ENCODE measurements around the gene MLLT3.

MLLT3 gene

DNA sequence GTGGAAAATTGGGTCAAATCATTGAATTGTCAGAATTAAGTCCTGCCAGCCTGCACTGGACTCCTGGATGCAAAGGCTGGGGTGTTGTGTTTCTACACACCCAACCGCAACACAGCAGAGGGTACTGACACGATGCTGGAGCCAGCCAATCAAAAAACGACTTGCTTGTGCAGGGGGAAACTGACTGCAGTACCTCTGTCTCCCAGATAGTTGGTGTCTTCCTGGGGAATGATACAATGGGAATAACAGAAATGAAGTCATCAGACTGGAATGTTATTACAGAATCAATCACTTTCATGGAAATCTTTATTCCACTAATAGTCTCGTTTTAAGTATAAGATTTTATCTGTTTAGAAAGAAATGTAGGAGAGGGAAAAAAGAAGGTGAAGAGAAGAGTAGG, 330.3 kb downstream of the MLLT3 start:
- no peak for DNase-seq
